Calu3 (cell line): Measurements from ENCODE around the gene NRBP1. TPM values are rescaled to one million over a fixed set of nuclear protein-coding genes. Genes with fewer than 3 reads are reported as not detected.

Source experiments
- Bru-seq: library from RNA; stranded (reverse); fragments of 400-500 nt; gene quantifications from one replicate; lab custom pipeline; 2021; lab: Mats Ljungman, UMichigan
- BruChase-seq, 2 experiments: library from RNA; stranded (reverse); fragments of 400-500 nt; gene quantifications; one replicate each; lab custom pipeline; 2021; lab: Mats Ljungman, UMichigan
- BruUV-seq: library from RNA; stranded (reverse); fragments of 400-500 nt; replicated peaks from 2 replicates; lab custom pipeline; 2021; lab: Mats Ljungman, UMichigan
- CTCF ChIA-PET: fragments of 300-600 bp; sonication (Branson Sonifier 250); formaldehyde crosslinking; loops from one replicate; lab custom pipeline; 2022; ENCODE audit warnings: antibody characterized with exemption; lab: Charles Lee
- DNase-seq: peaks from one replicate; pipeline ENCODE4 v3.0.0; 2022
- H3K27ac Mint-ChIP-seq: one replicate; pipeline ENCODE4 v1.8.0; 2022; ENCODE audit warnings: mixed read lengths; ENCODE audit not compliant: unreplicated experiment
- H3K27me3 Mint-ChIP-seq: one replicate; pipeline ENCODE4 v1.8.0; 2022; ENCODE audit warnings: mixed read lengths; ENCODE audit not compliant: unreplicated experiment
- H3K36me3 Mint-ChIP-seq: one replicate; pipeline ENCODE4 v1.8.0; 2022; ENCODE audit warnings: mild to moderate bottlenecking, moderate library complexity, mixed read lengths; ENCODE audit not compliant: insufficient read depth, unreplicated experiment
- H3K4me1 Mint-ChIP-seq: one replicate; pipeline ENCODE4 v1.8.0; 2022; ENCODE audit warnings: mild to moderate bottlenecking, low read depth, mixed read lengths; ENCODE audit not compliant: unreplicated experiment
- H3K4me3 Mint-ChIP-seq: one replicate; pipeline ENCODE4 v1.8.0; 2022; ENCODE audit warnings: mild to moderate bottlenecking, low read depth, moderate library complexity, mixed read lengths; ENCODE audit not compliant: unreplicated experiment
- H3K9me3 Mint-ChIP-seq: one replicate; pipeline ENCODE4 v1.8.0; 2022; ENCODE audit warnings: low read depth, mixed read lengths; ENCODE audit not compliant: unreplicated experiment
- CTCF ChIP-seq: fragments of 200-600 bp; IDR thresholded peaks from one replicate; pipeline ENCODE4 v1.8.0; 2022; ENCODE audit warnings: antibody characterized with exemption; ENCODE audit not compliant: unreplicated experiment
- intact Hi-C: fragments of 100-400 bp; cut with micrococcal nuclease; formaldehyde crosslinking; loops from one replicate; pipeline ENCODE4 v1.10.0; 2022; ENCODE audit not compliant: unreplicated experiment
- long read RNA-seq: library from polyadenylated mRNA; stranded (forward); transcript quantifications from one replicate; pipeline ENCODE4 v2.0.0, GENCODE V29; 2022
- total RNA-seq: library from RNA; stranded (reverse); gene quantifications from 2 replicates; pipeline ENCODE4 v1.2.3, GENCODE V29; 2022

NRBP1 gene
- total RNA-seq (58.2 and 60.5 TPM in 2 replicates), Bru-seq, nascent RNA (percentile 74 among the genes with signal in this experiment), BruChase-seq, experiment 1, labeled RNA remaining after a 6-hour chase (percentile 84 among the genes with signal in this experiment), BruChase-seq, experiment 2, labeled RNA remaining after a 2-hour chase (percentile 82 among the genes with signal in this experiment)
- long read RNA-seq, partial matches to known transcripts = 63 of 76 reads
- long read RNA-seq, other reads (novel, unspliced or antisense) = 11 of 76 reads

DNA sequence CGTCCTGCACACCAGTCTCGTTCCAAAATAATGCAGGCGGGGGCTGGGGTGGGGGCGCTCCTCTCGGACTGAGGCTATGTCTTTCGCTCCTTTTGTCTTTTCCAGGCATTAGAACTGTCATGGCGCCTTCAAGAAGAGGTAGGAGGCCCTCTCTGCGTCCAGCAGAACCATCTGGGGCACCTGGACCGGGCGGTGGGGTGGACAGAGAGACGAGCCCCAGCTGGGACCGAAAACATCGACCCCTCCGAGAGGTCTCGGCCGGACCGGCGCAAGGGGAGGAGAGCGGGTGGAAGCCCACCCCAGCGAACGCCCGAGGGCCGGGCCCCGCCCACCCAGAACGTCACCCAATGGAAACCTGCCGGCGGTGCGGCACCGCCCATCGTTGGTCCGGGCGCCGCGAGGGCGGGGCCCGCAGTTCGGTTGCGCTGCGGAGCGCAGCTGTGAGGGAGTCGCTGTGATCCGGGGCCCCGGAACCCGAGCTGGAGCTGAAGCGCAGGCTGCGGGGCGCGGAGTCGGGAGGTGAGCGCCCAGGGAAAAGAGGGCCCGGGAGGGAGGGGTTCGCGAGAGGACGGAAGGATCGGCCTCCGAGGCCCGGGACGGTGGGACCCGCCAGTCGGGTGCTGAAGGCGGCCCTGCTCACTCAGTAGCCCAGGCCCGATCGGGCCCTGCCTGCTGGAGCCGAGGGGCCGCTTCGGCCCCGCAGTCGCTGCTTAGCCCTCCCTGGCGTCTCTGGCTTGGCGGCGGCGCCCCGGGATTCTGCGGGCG, at the start of gene NRBP1:
TSS of gene NRBP1 (plus strand) at position 419 of the 765 bp plus-strand sequence. CDS start 4,643 bp downstream, outside the sequence.
- Mint-ChIP-seq H3K4me1 (no peaks in the 10 kb centered on the region), H3K4me3 (peak within 1 kb of the TSS; percentile 97), H3K9me3 (no peaks in the 10 kb centered on the region), H3K36me3 (peaks cover 34% of the 10 kb centered on the region), H3K27ac (peak within 1 kb of the TSS; percentile 77), H3K27me3 (no peaks in the 10 kb centered on the region)
- TF ChIP-seq CTCF = no peak
- CTCF ChIA-PET = interaction anchor here (1.2 to 3.0 kb wide), 3 partner anchors 10 to 255 kb away, joined by 3 to 18 read pairs (median 3); partner anchors contain the start of gene PPM1G
- intact Hi-C loops = no loop called here
- DNase-seq = peak; percentile 97
- no TSS peak for BruUV-seq

DNA sequence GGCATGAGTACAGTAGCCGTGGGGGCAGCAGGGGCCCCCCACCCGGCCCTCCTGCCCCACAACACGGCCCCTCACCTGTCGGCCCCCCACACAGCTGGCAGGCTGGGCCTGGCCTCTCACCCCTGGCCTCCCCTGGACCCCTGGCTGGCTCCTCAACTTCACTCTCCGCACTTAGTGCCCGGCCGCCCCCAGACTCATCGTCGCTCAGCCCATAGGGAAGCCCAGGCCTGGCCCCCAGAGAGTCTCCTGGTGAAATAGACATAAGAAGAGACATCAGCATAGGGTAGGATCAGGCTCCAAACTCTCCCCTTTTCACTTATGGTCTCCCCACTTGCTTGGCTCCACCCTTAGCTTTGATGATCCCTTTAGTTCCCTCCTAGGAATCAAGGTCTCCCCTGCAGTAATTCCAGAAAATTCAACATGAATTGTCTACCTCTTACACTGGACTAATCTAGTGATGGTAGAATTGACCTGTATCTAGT, 49.6 kb upstream of the NRBP1 start:
- intact Hi-C loops = no loop called here
- CTCF ChIA-PET = interaction anchor here (0.5 kb wide), 1 partner anchor 32 kb away, joined by 3 read pairs; no protein-coding TSS in a partner anchor
- no peak for DNase-seq
- Mint-ChIP-seq H3K4me1 (peaks cover 15% of the 10 kb centered on the region), H3K27me3 (no peaks in the 10 kb centered on the region), H3K4me3 (peak overlapping the region; percentile 72), H3K9me3 (no peaks in the 10 kb centered on the region), H3K27ac (peak overlapping the region; percentile 93), H3K36me3 (peaks cover 75% of the 10 kb centered on the region)
- TF ChIP-seq CTCF = no peak
- BruUV-seq = no TSS peak

- peaks cover 72% of the 10 kb centered on the region for H3K36me3 Mint-ChIP-seq
- intact Hi-C loops = no loop called here
Observed at GRCh38 chr2:27379383-27379835, 49.0 kb upstream of the NRBP1 start.

More at GRCh38 chr2:27379383-27379835, 49.0 kb upstream of the NRBP1 start:
- Mint-ChIP-seq H3K4me3 (peak overlapping the region; percentile 72), H3K27ac (peak overlapping the region; percentile 93), H3K27me3 (no peaks in the 10 kb centered on the region), H3K9me3 (no peaks in the 10 kb centered on the region), H3K4me1 (peaks cover 15% of the 10 kb centered on the region)
- no peak for TF ChIP-seq CTCF
- DNase-seq = no peak
- no TSS peak for BruUV-seq
- CTCF ChIA-PET = interaction anchor here (0.5 to 1.2 kb wide), 2 partner anchors 10 to 33 kb away, joined by 3 to 4 read pairs; no protein-coding TSS in a partner anchor
